ENCODE results near the gene PPME1. TPM values are rescaled to one million over a fixed set of nuclear protein-coding genes. Genes with fewer than 3 reads are reported as not detected.
A peak's percentile ranks its signal among the peaks of the same experiment; 100 is the strongest.

Gene PPME1
- total and polyA plus RNA-seq, 9 of the 15 experiments (the other 6 are each of a cell fraction or from before 2014, with no cell fraction given) = 9.8 to 81.7 (median 37.6) TPM

- peak; percentile 89 for TF ChIP-seq ZNF407 (IDR thresholded peaks at IDR 0.05; ENCODE audit: low read depth)
- TF ChIP-seq RFX1 (IDR thresholded peaks at IDR 0.05) = peak; percentile 90
- peak; percentile 54; the same call in 1 of the 2 replicates for TF ChIP-seq ZNF395 (CRISPR knock-in tag; IDR thresholded peaks at IDR 0.05)
- peak; percentile 31; the same call in 1 of the 2 replicates for TF ChIP-seq E2F4 (CRISPR knock-in tag; IDR thresholded peaks at IDR 0.05; ENCODE audit: low read depth)
- no peak for TF ChIP-seq SMARCE1 (IDR thresholded peaks at IDR 0.05)
- peak; percentile 82 for TF ChIP-seq NKRF (IDR thresholded peaks at IDR 0.05; ENCODE audit: borderline replicate concordance)
- TF ChIP-seq DPF2 (IDR thresholded peaks at IDR 0.05) = peak; percentile 11; the same call in 1 of the 2 replicates
- peak; percentile 43; the same call in 1 of the 2 replicates for TF ChIP-seq SPI1 (IDR thresholded peaks at IDR 0.05; ENCODE audit: borderline replicate concordance, low read depth, low read length)
- no peak for TF ChIP-seq ZKSCAN3 (CRISPR knock-in tag; IDR thresholded peaks at IDR 0.05)
- peak; percentile 28; the same call in 1 of the 2 replicates for TF ChIP-seq ATF1 (CRISPR knock-in tag; IDR thresholded peaks at IDR 0.05)
- peak; percentile 94 for TF ChIP-seq ATF1 (tag; IDR thresholded peaks at IDR 0.05)
- peak; percentile 90 for TF ChIP-seq TBP (optimal IDR thresholded peaks at IDR 0.05; ENCODE audit: low read depth, low read length)
Observed at GRCh38 chr11:74170694-74171629, at the start of gene PPME1, which contains the start of gene C2CD3 (continued).
